Esophagus squamous epithelium (tissue), 4 donors: ENCODE measurements around the gene SHISA2.

Source experiments
- POLR2A ChIP-seq, 4 donors: fragments of 450-650 bp; IDR thresholded peaks; one replicate each; pipeline ENCODE4 v1.6.1; 2017; ENCODE audit warnings: antibody characterized with exemption in 4 of 4, mild to moderate bottlenecking in 4 of 4, moderate library complexity in 3 of 4
- TF ChIP-seq, protein P1 (sequence below), 6 experiments: fragments of 450-650 bp in 4 of 6; fragments of 200-600 bp in 2 of 6; sonication (generic) in 2 of 6; IDR thresholded peaks; one replicate each; pipeline ENCODE4 v1.5.1; 2016 to 2019; ENCODE audit warnings: antibody characterized with exemption in 6 of 6, mild to moderate bottlenecking in 4 of 6, moderate library complexity in 4 of 6

DNA sequence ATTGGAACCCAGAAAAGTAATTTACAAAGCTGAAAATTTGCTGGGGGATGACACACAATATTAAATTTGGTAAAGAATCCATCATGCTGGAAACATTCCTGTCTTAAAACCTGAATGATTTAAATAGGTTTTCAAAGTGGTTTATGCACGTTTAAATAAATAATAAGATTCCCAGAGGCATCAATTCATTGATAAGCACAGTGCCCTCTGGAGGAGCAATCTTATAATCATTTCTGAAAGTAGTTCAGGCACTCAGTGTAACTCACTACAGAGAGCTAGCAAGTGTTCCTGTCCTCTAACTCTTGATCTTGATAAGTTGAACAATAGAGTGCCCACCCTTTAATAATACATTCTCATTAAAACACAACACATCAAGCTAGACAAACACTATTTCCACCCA is 43.5 kb upstream of the SHISA2 start:
- TF ChIP-seq, protein P1, sequence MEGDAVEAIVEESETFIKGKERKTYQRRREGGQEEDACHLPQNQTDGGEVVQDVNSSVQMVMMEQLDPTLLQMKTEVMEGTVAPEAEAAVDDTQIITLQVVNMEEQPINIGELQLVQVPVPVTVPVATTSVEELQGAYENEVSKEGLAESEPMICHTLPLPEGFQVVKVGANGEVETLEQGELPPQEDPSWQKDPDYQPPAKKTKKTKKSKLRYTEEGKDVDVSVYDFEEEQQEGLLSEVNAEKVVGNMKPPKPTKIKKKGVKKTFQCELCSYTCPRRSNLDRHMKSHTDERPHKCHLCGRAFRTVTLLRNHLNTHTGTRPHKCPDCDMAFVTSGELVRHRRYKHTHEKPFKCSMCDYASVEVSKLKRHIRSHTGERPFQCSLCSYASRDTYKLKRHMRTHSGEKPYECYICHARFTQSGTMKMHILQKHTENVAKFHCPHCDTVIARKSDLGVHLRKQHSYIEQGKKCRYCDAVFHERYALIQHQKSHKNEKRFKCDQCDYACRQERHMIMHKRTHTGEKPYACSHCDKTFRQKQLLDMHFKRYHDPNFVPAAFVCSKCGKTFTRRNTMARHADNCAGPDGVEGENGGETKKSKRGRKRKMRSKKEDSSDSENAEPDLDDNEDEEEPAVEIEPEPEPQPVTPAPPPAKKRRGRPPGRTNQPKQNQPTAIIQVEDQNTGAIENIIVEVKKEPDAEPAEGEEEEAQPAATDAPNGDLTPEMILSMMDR (IDR thresholded peaks at IDR 0.05) = no peak
- no peak for TF ChIP-seq POLR2A (IDR thresholded peaks at IDR 0.05)
